Posterior vena cava (tissue), 2 donors: ENCODE results near the gene PLEKHA1. TPM values are rescaled to one million over a fixed set of nuclear protein-coding genes. Genes with fewer than 3 reads are reported as not detected.

Experiments used
- DNase-seq: peaks from one replicate; pipeline ENCODE4 v3.0.0-alpha.2; 2020; ENCODE audit warnings: low spot score
- intact Hi-C, 2 donors: fragments of 100-400 bp; cut with DNase I; formaldehyde crosslinking; loops; one replicate each; pipeline versions ENCODE4 v1.14.1 to v1.14.2; 2022 to 2023
- total RNA-seq, 2 donors: library from RNA; stranded (reverse); fragmentation: NEBNext Ultra II Directional; extraction: Animal tissue kit (Norgen Biotek cat#: 25700); gene quantifications; one replicate each; pipeline ENCODE4 v1.2.1, GENCODE V29; 2021
- donor health status: DM: yes; HTN: yes; CAD: no.
- donor health status: DM: yes; HTN: yes; CAD: no.

The PLEKHA1 gene
- total RNA-seq, 2 donors from 2014 or later: 29.3 to 42.3 TPM

DNA sequence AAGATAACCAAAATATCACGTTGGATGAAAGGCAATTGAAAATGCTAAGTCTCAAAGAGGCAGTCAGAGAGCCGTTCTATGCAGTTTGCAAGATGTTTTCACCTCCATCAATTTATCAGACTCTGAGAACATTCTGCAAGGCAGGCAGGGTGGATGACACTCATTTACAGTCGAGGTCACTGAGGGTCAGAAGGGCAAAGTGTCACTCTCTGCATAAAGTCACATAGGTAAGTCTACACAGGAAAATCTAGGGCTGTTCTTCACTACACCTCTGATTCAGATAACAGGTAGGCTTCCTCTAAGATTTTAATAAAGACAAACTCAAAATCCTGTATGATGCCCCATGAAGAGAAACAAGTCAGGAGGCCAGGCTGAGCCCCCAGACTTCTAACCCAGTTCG lies 1.4 kb upstream of the PLEKHA1 start:
- DNase-seq: no peak
- intact Hi-C loops: loop anchor here in 1 of 2 donors (10.0 kb wide), 1 partner anchor 388 kb away; the partner anchor contains the start of gene TACC2

DNA sequence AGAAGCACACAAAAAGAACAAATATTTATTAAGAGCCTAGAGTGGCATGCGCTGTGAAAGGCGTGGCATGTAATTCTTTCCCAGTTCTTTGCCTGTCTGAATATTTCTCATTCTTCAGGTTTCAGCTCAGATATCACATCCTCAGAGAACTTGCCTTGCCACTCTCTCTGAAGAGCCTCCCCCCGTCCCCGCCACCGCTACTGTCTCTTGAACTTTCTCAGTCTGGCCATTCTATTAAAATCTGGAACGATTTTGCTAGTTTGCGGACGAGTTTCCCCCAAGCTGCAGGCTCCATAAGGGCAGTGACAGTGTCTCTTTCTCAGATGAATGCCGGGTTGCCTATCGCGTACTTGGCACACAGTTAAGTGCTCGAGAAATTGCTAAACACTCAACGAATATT lies 787 bp upstream of the PLEKHA1 start:
- intact Hi-C loops: loop anchor here in 1 of 2 donors (10.0 kb wide), 1 partner anchor 389 kb away; the partner anchor contains the start of gene TACC2
- no peak for DNase-seq

DNA sequence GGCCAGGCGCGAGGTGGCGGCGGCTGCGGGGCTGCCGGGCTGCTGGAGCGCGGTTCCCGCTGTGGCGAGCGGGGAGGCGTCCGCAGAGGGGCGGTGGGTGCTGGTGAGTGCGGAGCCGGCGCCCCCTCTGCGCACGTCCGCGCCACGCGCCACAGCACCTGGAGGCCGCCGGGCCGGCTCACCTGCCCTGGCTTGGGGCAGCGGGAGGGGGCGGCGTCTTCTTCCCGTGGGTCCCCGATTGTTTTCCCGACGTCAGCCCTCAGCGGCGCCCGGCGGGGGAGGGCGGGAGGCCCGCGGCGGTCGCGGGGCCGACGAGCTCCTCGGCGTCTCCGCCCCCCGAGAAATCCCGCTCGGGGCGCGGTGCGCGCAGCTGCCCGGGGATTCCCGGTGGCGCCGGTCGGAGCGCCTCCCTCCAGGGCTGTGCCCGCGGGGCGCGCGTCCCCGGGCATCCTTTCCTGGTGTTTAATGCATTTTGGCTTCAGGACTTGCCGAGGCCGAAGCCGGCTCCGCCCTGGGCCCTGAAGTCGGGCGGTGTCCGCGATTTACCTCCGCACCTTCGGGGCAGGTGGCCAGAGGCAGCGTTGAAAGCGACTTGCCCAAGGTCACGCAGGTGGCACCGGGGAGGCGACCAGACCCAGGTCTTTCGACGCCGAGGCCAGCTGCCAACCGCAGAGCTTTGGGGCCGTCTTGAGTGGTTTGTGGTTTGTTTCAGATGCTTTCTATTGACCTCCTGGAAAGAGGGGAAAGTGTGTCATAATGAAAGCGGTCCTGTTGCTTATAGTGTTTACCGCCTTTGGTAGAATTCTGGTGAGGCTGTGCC lies 561 bp downstream of the PLEKHA1 start:
- peak; percentile 85 for DNase-seq
- intact Hi-C loops: loop anchor here in 1 of 2 donors (10.0 kb wide), 1 partner anchor 390 kb away; the partner anchor contains the start of gene TACC2

DNA sequence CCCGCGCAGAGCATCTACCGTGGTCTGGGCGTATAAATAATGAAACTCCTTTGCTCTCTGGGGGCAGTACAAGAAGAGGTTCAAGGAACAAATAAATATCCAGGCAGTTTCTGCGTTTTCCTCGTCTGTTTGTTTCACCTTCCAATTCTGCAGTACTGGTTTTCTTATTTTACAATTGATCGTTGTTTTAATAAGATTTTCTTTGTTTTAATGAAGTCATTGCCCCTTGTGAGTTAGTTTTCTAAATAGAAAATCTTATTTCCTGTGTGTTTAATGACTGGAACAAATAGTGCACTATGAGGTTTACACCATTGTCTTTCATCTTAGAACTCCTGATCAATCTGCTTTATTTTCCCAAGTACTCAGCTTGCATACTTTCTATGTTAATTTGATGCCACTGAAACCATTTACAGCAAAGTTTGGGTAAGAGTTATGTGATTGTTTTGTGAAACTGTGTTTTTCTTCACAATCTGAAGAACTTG lies 1.2 kb downstream of the PLEKHA1 start:
- intact Hi-C loops: loop anchor here in 1 of 2 donors (10.0 kb wide), 1 partner anchor 391 kb away; the partner anchor contains the start of gene TACC2
- no peak for DNase-seq

DNA sequence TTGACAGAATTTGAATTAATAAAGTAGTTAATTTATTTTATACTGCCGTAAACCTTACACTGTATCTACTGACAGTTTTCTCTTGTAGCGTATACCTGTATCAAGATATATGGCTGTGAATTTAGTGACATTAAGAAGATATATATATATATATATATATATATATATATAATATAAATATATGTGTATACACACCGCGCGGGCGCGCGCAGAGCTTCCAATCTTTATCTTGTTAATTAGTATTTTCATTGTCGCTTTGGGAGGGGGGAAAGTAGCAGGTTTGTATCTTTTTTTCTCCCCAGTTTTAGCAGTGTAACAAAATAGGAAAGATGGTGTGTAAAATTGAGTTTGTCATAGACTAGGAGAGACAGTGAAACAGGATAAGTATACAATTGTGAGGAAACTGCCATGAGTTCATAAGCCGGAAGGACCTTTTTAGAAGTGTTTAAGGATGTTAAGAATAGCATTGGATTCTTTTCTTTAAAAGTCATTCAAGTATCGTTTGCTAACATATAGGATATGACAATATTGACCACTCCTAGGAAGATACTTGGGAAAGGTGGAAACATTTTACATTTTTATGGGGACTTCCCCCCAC lies 2.0 kb downstream of the PLEKHA1 start:
- no peak for DNase-seq
- intact Hi-C loops: loop anchor here in 1 of 2 donors (10.0 kb wide), 1 partner anchor 392 kb away; the partner anchor contains the start of gene TACC2

DNA sequence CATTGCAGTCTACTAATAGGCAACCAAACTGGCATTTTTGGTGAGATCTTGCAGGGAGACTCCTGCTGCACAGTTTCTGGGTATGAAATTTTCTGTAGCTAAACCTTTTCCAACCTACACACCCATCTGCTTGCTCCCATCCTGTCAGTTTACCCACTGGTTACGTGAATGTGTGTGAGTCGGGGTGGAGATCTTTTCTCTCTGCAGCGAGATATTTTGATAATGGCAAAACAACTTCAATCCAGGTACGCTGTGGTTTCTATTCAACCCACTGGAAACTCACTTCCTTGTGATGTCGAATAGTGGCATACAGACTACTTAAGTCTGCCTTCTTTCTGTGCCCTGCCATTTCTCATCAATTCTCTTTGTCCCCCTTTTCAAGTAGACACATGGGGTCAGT lies 4.5 kb downstream of the PLEKHA1 start:
- intact Hi-C loops: loop anchor here in 1 of 2 donors (10.0 kb wide), 1 partner anchor 394 kb away; the partner anchor contains the start of gene TACC2
- DNase-seq: no peak

DNA sequence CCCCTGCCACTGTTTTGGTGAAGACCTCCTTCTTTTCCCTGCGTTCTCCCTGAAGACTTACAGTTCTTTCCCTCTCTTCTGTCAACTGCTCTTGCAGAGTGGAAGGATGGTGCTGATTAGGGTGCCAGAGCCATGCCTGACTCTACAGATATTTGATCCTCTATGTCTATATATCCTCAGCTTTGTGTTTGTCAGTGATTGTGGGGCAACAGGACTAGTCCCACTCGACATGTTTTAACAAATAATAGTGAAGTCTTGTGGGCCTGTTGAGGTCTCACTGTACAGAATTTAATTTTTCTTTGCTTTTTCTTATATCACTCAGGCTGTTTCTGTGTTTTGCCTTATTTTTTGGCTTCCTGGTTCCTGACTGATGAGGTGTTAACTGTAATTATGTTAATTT lies 5.0 kb downstream of the PLEKHA1 start:
- intact Hi-C loops: loop anchor here in 1 of 2 donors (10.0 kb wide), 1 partner anchor 395 kb away; the partner anchor contains the start of gene TACC2
- no peak for DNase-seq

DNA sequence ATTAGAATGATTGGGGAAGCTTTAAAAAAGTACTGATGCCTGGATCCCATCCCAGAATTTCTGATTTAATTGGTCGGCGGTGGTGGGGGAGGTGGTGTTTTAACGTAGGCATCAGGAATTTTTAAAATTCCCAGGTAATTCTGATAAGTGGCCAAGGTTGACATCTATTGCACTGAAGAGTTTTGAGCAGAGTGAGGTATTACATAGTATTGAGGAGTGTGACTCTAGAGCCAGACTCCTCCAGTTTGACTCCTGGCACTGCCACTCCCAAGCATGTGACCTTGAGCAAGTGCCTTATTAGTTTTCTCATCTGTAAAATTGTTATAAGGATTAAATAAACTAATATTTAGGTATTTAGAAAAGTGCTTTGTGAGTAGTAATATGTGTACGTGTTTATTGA lies 6.2 kb downstream of the PLEKHA1 start:
- no peak for DNase-seq
- intact Hi-C loops: no loop called here

DNA sequence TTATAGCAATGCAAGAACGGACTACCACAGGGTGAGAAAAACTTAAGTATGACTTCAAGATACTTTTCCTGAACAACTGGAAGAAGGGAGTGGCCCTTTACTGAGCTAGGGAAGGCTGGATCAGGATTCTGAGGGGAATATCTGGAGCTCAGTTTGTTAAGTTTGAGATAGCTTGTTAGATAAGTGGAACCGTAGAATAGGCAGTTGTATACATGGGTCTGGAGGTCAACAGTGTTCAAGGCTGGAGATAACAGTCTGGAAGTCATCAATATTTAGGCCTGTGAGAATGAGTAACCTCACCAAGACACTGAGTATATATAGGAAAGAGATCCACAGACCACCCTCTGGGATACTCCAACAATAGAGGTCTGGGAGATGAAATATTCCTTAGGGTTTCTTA lies 7.2 kb downstream of the PLEKHA1 start:
- DNase-seq: no peak
- intact Hi-C loops: no loop called here

DNA sequence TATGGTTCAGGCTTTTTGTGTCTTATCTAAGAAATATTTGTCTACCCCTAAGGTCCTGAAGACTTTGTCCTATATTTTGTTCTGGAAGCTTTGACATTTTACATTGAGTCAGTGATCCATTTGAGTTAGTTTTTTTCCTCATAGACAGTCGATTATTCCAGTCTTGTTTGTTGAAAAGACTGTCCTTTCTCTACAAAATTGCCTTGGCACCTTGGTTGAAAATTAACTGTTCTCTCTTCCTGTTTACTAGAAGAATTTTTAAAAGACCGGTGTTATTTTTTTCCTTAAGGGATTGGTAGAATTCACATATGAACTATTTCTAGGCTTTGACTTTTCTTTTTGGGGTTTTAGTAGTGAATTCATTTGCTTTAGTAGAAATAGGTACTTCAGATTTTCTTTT lies 12.0 kb downstream of the PLEKHA1 start:
- intact Hi-C loops: no loop called here
- DNase-seq: no peak

DNA sequence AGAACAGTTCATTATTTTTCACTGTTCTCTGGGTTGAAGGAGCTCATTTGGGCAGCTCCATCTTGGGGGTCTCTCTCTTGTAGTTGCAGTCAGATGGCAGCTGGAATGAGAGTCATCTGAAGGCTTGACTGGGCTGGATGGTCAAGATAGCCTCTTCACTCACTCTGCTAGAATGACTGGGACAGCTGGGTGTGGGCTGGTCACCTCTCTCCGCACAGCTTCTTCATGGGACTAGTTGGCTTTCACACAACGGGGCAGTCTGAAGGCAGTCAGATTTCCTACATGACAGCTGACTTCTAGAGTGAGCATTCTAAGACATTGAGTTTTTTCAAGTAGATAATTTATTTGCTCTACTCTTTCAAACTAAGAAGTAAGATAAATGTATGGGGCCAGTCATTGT lies 13.1 kb downstream of the PLEKHA1 start:
- DNase-seq: no peak
- intact Hi-C loops: no loop called here

DNA sequence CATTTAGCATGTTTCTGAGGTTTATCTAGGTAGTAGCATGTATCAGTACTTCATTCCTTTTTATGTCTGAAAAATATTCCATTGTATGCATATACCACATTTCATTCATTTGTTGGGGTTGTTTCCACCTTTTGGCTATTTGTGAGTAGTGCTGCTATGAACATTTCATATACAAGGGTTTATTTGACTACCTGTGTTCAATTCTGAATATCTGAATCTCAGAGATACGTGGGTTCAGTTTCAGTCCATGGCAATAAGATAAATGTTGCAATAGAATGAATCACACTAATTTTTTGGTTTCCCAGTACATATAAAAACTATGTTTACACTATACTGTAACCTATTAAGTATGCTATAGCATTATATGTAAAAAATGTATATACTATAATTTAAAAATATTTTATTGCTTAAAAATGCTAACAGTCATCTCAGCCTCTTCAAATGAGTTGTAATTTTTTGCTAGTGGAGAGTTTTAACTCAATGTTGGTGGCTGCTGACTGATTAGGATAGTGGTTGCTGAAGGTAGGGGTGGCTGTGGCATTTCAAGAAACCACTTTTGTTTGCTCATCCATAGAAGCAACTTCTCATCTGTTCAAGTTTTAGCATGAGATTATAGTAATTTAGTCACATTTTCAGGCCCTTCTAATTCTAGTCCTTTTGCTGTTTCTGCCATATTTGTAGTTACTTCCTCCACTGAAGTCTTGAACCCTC lies 13.9 kb downstream of the PLEKHA1 start:
- intact Hi-C loops: no loop called here
- DNase-seq: no peak

DNA sequence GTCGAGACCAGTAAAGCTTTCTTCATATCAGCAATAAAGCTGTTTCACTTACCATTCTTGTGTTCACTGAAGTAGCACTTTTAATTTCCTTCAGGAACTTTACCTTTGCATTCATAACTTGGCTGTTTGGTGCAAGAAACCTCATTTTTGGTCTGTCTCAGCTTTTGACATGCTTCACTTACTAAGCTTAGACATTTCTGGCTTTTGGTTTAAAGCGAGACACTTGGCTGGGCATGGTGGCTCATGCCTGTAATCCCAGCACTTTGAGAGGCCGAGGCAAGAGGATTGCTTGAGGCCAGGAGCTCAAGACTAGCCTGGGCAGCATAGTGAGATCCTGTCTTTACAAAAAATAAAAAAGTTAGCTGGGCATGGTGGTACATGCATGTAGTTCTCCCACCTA lies 15.8 kb downstream of the PLEKHA1 start:
- no peak for DNase-seq
- intact Hi-C loops: no loop called here

DNA sequence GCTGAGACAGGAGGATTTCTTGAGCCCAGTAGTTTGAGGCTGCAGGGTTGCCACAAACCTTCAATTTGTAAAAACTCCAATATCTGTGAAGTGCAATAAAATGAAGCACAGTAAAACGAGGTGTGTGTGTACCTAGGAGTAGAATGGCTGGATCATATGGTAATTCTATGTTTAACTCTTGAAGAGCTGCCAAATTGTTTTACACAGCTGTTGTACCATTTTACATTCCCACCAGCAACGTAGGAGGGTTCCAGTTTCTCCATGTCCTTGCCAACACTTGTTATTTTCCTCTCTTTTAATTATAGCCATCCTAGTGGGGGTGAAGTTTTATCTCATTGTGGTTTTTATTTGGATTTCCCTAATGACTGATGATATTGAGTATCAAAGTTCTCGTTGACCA lies 16.2 kb downstream of the PLEKHA1 start:
- no peak for DNase-seq
- intact Hi-C loops: no loop called here

DNA sequence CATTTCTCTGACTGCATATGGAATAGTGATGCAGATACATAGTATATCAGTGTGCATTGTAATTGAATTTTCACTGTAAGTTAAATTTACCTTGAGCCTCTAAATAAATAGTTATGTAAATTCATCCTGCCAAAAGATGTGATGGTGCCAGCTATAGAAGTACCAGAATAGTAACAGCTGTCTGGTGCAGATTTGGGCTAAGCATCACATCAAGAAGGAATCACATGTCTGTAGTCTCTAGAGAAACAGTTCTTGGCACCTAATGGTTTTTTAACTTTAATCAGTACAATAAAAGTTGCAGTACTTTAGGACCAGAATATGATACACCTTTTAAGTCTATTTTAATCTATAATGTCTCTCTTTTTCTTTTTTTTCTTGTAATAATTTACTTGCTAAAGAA lies 17.4 kb downstream of the PLEKHA1 start:
- no peak for DNase-seq
- intact Hi-C loops: no loop called here

DNA sequence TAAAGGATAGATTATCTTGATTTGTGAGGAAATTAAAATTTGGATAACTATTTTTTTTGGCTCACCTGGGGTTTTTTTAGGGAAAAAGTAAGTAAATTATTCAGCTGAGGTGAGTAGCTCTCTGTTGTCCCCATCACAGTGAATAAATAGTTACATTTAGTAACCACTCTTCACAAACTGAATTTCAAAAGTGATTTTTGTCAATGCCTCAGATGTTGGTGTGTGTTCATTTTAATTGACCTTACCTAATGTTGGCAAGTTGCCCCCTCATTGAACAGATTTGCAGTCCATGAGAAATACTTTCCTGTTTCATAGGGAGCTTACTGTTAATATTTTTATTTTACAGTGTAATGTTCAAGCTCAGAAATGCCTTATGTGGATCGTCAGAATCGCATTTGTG lies 18.3 kb downstream of the PLEKHA1 start:
- no peak for DNase-seq
- intact Hi-C loops: no loop called here

DNA sequence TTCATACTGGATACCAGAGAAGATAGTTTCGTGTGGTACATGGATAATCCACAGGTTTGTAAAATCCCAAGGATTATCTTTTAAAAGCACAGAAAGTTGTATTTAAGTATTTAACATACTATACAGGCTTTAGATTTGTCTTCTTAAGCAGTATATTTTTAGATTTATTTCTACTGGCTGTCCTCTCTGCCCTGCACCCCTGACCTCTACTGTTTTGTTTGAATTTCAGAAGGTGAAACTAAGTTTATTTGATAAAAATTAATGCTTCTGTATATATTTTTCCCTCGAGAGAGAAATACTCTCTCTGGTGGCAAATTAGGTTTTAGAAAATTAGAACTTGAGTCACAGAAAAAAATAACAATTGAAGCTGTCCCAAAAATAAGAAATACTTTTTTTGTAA lies 18.8 kb downstream of the PLEKHA1 start:
- intact Hi-C loops: no loop called here
- no peak for DNase-seq

DNA sequence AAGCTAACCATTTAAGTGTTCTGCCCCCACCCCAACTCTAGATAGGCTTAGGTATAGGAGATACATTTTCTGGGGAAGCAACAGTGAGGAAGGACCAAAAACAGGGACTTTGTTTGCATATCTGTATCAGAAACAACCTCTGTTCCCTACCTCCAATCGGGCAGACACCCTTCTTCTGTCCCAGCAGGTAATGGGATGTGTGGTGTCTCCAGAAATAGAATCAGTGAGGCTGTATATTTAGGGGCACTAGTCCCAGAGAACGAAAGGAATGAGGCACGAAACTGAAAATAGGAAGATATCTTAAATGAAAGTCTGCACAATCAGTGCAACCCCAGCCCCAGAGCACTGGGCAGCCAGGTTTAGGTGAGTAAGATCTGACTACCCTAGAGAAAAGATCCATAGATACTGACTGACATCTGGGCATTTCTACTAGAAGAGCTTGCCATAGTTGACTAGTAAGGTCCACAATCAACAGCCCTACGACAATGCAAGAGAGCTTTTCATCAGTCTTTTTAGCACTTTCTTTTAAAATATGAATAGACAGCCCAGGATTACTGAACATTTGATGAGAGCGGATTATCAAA lies 28.1 kb downstream of the PLEKHA1 start:
- DNase-seq: no peak
- intact Hi-C loops: no loop called here

DNA sequence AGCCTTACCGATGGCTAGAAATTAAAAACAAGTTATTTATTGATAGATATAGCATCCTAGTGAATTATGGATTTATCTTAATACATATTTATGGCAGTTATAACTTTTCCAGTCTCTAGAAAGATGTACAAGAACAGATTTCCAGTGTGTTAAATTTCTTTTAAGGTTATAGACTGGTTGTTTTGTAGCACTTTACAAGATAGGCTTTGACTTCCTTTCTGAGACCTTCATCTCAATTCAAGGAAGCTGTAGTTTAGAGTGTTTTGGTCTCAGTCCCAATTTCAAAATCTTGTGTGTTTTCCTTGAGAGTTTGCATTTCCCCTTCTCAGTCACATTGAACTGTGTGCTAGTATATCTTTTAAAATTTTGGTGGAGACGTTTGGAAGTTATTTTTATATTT lies 30.1 kb downstream of the PLEKHA1 start:
- intact Hi-C loops: no loop called here
- no peak for DNase-seq
